Spleen (tissue), 13 donors: ENCODE measurements around the gene GOLGA8H. TPM values are rescaled to one million over a fixed set of nuclear protein-coding genes. Genes with fewer than 3 reads are reported as not detected.
"Not testable (repeated sequence)": the region's sequence is repeated elsewhere in the genome, so short reads cannot be mapped to it uniquely, and the experiment has no call there.

Experiments used
- DNase-seq: peaks from one replicate; pipeline ENCODE4 v3.0.0-alpha.2; 2020
- H3K27ac ChIP-seq, 8 donors: fragments of 200-600 bp; sonication (generic) in 7 of 8; 1 replicate in 4 of 8; 2 replicates in 4 of 8; pipeline versions ENCODE4 v1.5.0 to v1.8.0; 2016 to 2021; ENCODE audit warnings: inconsistent platforms in 4 of 8, mild to moderate bottlenecking in 4 of 8, moderate library complexity in 1 of 8
- H3K27me3 ChIP-seq, 7 donors: fragments of 200-600 bp; sonication (generic) in 6 of 7; replicated peaks in 1 of 7; 1 replicate in 4 of 7; 2 replicates in 3 of 7; pipeline versions ENCODE4 v1.5.0 to v1.8.0; 2016 to 2021; ENCODE audit warnings: inconsistent platforms in 3 of 7, mild to moderate bottlenecking in 1 of 7
- H3K36me3 ChIP-seq, 6 donors: fragments of 200-600 bp; sonication (generic) in 5 of 6; 1 replicate in 4 of 6; 2 replicates in 2 of 6; pipeline versions ENCODE4 v1.5.0 to v1.8.0; 2016 to 2021; ENCODE audit warnings: inconsistent platforms in 2 of 6
- H3K4me1 ChIP-seq, 6 donors: fragments of 200-600 bp; sonication (generic) in 5 of 6; 1 replicate in 3 of 6; 2 replicates in 3 of 6; pipeline versions ENCODE4 v1.5.0 to v1.8.0; 2016 to 2021; ENCODE audit warnings: inconsistent platforms in 3 of 6
- H3K4me3 ChIP-seq, 8 donors: fragments of 200-600 bp; sonication (generic) in 7 of 8; 1 replicate in 4 of 8; 2 replicates in 4 of 8; pipeline versions ENCODE4 v1.5.0 to v1.8.0; 2016 to 2021; ENCODE audit warnings: inconsistent platforms in 4 of 8, mild to moderate bottlenecking in 4 of 8, moderate library complexity in 2 of 8
- H3K9me3 ChIP-seq, 8 donors: fragments of 200-600 bp; sonication (generic) in 7 of 8; 1 replicate in 4 of 8; 2 replicates in 4 of 8; pipeline versions ENCODE4 v1.5.0 to v1.8.0; 2016 to 2021; ENCODE audit warnings: inconsistent platforms in 4 of 8
- WGBS, 5 donors: extraction: QIAGEN DNeasy Blood & Tissue Kit in 3 of 5; methylation state at CpG; one replicate each; pipeline versions ENCODE4 v1.1.5 to v1.1.7; 2013 to 2018; 5-methylcytosine and 5-hydroxymethylcytosine counted together
- intact Hi-C: fragments of 100-400 bp; cut with DNase I; formaldehyde crosslinking; loops from one replicate; pipeline ENCODE4 v1.15.0; 2023; ENCODE audit warnings: low total_unique reads
- long read RNA-seq, 2 donors: transcript quantifications; one replicate each; lab custom pipeline, GENCODE V29; 2026
- polyA plus RNA-seq, 3 donors: library from polyadenylated mRNA; stranded (reverse); fragments of 200-250 nt; gene quantifications; one replicate each; pipeline ENCODE4 v1.2.1, GENCODE V29; 2013
- total RNA-seq, 7 donors: library from RNA; depleted of rRNA in 3 of 7; stranded (reverse); fragments of >200 nt in 3 of 7; fragmentation: NEBNext Ultra II Directional in 4 of 7; extraction: Animal tissue kit (Norgen Biotek cat#: 25700) in 4 of 7; gene quantifications; one replicate each; pipeline versions ENCODE4 v1.1.0 to v1.2.1, GENCODE V29; 2016 to 2021
- TF ChIP-seq, protein P1 (sequence below), 11 experiments: fragments of 200-600 bp in 7 of 11; fragments of 450-650 bp in 4 of 11; sonication (generic) in 4 of 11; IDR thresholded peaks in 8 of 11; conservative IDR thresholded peaks in 3 of 11; 1 replicate in 7 of 11; 2 replicates in 4 of 11; pipeline versions ENCODE4 v1.4.0 to v1.8.0; 2016 to 2021; ENCODE audit warnings: antibody characterized with exemption in 11 of 11, inconsistent platforms in 4 of 11, mild to moderate bottlenecking in 1 of 11
- donor health status: healthy with polysubstance abuse.
- donor health status: DM: no; HTN: no; CAD: no; lungs with moderate emphysema.
- donor health status: DM: no; HTN: no; CAD: no.
- donor health status: Bipolar disorder and iron deficiency.
- donor health status: healthy.
- donor health status: DM: no; HTN: no; CAD: no.
- donor health status: DM: yes; HTN: yes; CAD: no.

GOLGA8H gene, protein sequence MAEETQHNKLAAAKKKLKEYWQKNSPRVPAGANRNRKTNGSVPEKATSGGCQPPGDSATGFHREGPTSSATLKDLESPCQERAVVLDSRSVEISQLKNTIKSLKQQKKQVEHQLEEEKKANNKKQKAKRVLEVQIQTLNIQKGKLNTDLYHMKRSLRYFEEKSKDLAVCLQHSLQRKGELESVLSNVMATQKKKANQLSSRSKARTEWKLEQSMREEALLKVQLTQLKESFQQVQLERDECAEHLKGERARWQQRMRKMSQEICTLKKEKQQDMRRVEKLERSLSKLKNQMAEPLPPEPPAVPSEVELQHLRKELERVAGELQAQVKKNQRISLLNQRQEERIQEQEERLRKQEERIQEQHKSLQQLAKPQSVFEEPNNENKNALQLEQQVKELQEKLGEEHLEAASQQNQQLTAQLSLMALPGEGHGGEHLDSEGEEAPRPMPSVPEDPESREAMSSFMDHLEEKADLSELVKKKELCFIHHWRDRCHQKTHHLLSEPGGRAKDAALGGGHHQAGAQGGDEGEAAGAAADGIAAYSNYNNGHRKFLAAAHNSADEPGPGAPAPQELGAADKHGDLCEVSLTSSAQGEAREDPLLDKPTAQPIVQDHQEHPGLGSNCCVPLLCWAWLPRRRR
- total RNA-seq (1 to 10 TPM in 2 of 7 donors, under 1 TPM in 4, not detected in 1; 0.57 to 2.1 (median 0.87) TPM), polyA plus RNA-seq (under 1 TPM; 0.06 to 0.32 (median 0.07) TPM)
- long read RNA-seq, donor 1, result 0 reads
- long read RNA-seq, donor 2, result 0 reads

DNA sequence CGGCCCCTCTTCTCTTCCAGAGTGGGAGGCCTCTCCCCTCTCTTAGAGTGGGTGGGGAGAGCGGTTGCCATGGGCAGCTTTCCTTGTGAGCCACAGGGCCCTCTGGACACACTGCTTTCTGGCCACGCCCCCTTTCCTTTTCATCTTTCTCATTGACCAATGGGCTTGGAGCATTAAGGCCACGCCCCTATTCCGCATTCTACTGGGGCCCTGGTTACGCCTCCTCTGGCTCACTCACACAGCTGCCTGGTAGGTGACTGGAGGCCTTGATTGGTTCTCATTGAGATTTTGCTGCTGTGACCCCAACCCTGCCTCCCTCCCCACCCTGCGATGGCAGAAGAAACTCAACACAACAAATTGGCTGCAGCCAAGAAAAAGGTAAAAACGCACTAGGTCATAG lies at the start of gene GOLGA8H:
Gene GOLGA8H (plus strand): TSS at position 233 of the 400 bp plus-strand sequence. CDS start 98 bp downstream, at position 331.
- H3K27ac ChIP-seq, intact Hi-C loops, H3K9me3 ChIP-seq, DNase-seq, H3K4me1 ChIP-seq, H3K4me3 ChIP-seq, H3K27me3 ChIP-seq, H3K36me3 ChIP-seq: not testable (repeated sequence)
- 91 to 96% (median 94%) methylated on average over 3 to 8 of the region's 8 CpGs for WGBS, 5 donors

DNA sequence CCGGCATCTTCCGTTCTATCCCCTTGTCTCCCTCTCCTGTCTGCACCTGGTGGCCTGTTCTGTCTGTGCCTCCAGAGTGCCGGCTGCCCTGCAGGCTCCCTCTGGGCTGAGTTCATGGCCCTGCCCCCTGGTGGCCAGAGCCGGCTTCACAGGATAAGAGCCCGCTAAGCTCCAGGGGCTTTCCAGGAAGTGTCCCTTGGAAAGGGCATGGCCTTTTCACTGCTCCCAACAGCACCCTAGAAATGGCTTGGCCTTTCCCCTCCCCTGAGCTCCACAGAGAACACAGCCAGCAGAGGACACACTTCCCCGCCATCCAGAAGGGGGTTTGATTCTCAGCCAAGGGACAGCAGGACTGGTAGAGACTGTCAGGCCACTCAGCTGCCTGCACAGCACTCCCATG lies 36.9 kb upstream of the GOLGA8H start:
- H3K4me1 ChIP-seq, H3K9me3 ChIP-seq, H3K27ac ChIP-seq, intact Hi-C loops, H3K4me3 ChIP-seq, H3K36me3 ChIP-seq, H3K27me3 ChIP-seq, DNase-seq: not testable (repeated sequence)
- 11% methylated on average over 3 of the region's 6 CpGs; no CpG with 5 or more reads in 4 of the 5 donors for whole genome bisulfite sequencing, 5 donors
- TF ChIP-seq, protein P1, sequence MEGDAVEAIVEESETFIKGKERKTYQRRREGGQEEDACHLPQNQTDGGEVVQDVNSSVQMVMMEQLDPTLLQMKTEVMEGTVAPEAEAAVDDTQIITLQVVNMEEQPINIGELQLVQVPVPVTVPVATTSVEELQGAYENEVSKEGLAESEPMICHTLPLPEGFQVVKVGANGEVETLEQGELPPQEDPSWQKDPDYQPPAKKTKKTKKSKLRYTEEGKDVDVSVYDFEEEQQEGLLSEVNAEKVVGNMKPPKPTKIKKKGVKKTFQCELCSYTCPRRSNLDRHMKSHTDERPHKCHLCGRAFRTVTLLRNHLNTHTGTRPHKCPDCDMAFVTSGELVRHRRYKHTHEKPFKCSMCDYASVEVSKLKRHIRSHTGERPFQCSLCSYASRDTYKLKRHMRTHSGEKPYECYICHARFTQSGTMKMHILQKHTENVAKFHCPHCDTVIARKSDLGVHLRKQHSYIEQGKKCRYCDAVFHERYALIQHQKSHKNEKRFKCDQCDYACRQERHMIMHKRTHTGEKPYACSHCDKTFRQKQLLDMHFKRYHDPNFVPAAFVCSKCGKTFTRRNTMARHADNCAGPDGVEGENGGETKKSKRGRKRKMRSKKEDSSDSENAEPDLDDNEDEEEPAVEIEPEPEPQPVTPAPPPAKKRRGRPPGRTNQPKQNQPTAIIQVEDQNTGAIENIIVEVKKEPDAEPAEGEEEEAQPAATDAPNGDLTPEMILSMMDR (IDR thresholded peaks at IDR 0.05 in 8 of 11, conservative IDR thresholded peaks at IDR 0.05 in 3 of 11), result peak in 7 of 11 experiments; percentile 16 to 48 (median 42)

DNA sequence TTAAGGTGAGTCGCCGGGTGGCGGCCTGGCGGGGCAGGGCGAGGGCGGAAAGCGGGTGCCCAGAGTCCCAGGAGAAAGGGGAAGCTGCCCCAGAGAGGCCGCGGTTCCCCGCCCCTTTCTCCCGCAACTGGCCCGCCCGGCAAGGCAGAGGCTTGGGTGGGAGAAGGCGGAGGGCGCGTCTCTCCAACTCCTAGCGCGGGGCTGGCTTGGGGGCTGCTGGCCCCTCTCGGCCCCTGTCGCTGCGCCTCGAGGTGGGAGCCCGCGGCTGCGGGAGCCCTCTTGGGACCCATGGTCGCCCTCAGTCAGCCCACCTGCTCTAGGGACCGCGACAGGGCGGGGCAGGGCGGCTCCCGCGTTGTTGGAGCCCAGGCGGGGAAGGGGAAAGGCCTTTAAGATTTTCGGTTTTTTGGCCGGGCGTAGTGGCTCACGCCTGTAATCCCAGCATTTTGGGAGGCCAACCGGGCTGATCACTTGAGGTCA lies 30.8 kb upstream of the GOLGA8H start:
- WGBS, 5 donors, result no CpG with 5 or more reads among the region's 38 CpGs
- H3K4me1 ChIP-seq, H3K9me3 ChIP-seq, H3K36me3 ChIP-seq, intact Hi-C loops, DNase-seq, H3K27ac ChIP-seq, H3K27me3 ChIP-seq: not testable (repeated sequence)
- H3K4me3 ChIP-seq, result peak overlapping the region in 3 of 8 donors; percentile 26 to 62 (median 34)

DNA sequence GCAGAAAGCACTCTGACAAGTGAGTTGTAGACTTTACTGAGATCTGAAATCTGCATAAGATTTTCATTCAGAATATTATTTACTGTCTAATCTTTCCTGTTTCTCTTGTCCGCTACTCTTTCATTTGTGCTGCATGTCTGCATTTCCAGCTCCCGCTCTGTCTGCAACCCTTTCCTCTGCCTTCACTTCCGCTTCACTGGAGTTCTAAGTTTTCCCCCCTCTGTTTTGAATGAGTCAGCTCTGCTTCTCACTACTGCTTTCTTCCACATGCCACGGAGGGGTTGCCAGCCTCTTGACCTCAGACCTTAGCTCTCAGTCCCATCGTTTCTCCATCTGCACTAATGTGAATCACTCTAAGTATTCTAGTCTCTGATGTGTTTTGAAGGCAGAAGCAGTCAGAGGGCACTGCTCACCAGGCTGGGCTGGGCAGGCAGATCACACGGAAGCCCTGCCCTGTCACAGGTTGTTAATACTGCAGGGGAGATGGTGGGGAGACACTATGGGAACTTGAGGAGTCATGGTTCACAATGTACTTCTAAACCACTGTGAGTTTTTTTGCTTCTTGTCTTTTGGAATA lies 24.3 kb upstream of the GOLGA8H start:
- DNase-seq, H3K9me3 ChIP-seq, H3K4me1 ChIP-seq, H3K4me3 ChIP-seq, H3K27ac ChIP-seq, H3K27me3 ChIP-seq, H3K36me3 ChIP-seq, intact Hi-C loops: not testable (repeated sequence)
- WGBS, 5 donors, result no CpG with 5 or more reads among the region's 6 CpGs

DNA sequence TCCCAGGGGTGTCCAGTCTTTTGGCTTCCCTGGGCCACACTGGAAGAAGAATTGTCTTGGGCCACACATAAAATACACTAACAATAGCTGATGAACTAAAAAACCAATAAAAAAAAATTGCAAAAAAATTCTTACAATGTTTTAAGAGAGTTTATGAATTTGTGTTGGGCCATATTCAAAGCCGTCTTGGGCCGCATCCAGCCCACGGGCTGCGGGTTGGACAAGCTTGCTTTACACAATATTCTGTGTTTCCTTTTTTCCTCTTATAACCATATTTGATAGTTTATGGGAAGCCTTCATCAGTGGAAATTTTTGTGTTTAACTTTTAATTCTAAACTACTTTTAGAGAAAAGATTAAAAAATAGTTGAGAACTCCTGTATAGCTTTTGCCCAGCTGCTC lies 23.1 kb upstream of the GOLGA8H start:
- H3K4me1 ChIP-seq, H3K27me3 ChIP-seq, H3K4me3 ChIP-seq, H3K27ac ChIP-seq, intact Hi-C loops, H3K36me3 ChIP-seq, H3K9me3 ChIP-seq, DNase-seq: not testable (repeated sequence)
- no CpG with 5 or more reads among the region's 4 CpGs for WGBS, 5 donors

DNA sequence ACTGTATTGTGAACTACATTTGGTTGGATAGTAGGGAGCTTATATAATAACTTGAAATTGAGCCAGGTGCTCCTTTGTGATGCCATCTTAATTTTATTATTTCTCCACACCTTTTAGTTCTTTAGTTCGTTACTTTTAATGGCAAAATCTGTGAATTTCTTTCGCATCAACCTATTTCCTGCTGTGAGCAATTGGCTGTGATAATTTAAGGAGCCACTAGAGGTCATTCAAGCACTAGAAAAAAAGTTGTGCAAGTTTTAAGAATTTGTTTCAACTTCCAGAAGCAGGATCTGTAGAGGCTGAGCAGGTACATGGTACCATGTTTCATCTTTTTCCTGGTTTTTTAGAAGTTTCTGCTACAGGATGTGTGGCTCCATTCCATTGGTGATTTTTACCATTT lies 4.9 kb upstream of the GOLGA8H start:
- intact Hi-C loops, H3K27me3 ChIP-seq: not testable (repeated sequence)
- TF ChIP-seq, protein P1 (IDR thresholded peaks at IDR 0.05 in 8 of 11, conservative IDR thresholded peaks at IDR 0.05 in 3 of 11), result peak in 6 of 11 experiments; percentile 15 to 48 (median 28)

DNA sequence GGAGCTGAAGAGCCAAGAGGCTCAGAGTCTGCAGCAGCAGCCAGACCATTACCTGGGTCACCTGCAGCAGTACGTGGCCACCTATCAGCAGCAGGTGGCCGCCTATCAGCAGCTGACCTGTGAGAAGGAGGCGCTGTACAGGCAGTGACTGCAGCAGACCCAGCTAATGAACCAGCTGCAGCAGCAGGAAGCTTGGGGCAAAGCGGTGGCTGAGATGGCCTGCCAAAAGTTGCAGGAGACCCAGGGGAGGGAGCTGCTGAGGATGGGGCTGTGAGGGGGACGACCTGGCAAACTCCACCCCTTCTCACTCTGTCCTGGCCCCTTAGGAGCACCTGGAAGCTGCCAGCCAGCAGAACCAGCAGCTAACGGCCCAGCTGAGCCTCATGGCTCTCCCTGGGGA lies 8.4 kb downstream of the GOLGA8H start:
- H3K27me3 ChIP-seq, H3K27ac ChIP-seq, H3K4me1 ChIP-seq, intact Hi-C loops, H3K4me3 ChIP-seq, DNase-seq, H3K9me3 ChIP-seq, H3K36me3 ChIP-seq: not testable (repeated sequence)
- no CpG with 5 or more reads among the region's 6 CpGs for WGBS, 5 donors

More for the DNA sequence above, 4.9 kb upstream of the GOLGA8H start:
- not testable (repeated sequence) for H3K36me3 ChIP-seq, H3K4me1 ChIP-seq, H3K9me3 ChIP-seq, DNase-seq, H3K27ac ChIP-seq, H3K4me3 ChIP-seq
- 5 to 11% (median 9%) methylated on average over 2 of the region's 2 CpGs for WGBS, 5 donors
